ENCODE measurements around the gene AXIN1. TPM values are rescaled to one million over a fixed set of nuclear protein-coding genes. Genes with fewer than 3 reads are reported as not detected.
"Not testable (repeated sequence)": the region's sequence is repeated elsewhere in the genome, so short reads cannot be mapped to it uniquely, and the experiment has no call there.

The AXIN1 gene
- total RNA-seq, 1 donor from 2014 or later = 28.2 TPM

DNA sequence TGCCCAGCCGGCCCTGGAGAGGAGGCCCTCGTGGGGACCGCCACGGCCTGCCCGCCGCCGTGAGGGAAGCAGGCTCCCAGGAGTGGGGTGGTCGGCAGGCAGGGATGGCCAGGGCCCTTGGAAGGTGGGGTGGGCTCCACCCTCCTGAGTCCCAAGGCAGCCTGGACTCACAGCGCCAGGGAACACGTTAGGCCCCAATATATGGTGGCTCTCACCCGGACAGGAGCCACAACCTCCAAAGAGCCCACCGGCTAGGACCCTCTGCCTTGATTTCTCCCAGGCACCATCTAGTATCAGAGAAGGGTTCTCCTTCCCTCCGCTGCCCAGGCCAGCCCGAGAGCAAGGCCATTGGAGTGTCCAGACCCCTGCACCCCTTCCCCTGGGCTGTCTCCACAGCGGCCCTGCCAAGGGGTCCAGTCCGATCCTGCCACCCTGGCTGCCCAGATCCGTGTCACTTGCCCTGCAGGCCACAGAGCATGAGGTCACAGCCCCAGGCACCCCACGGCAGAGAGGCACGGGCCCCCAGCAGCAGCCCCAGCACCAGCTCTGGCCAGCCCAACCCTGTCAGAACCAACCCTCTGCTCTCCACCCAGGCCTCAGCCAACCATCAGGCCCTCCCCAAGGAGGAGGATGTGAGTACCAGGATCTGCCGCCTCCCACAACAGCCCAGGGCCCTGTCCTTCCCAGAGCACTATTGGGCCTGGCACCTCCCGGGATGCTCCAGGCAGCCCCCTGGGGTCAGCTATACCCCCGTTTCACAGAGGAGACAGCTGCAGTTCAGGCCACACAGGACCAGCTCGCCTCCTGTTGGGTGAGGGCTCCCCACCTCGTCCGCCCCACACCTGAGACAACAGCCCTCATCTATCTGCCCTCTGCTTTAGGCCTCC, 1.1 kb upstream of the AXIN1 start:
- no peak for DNase-seq

DNA sequence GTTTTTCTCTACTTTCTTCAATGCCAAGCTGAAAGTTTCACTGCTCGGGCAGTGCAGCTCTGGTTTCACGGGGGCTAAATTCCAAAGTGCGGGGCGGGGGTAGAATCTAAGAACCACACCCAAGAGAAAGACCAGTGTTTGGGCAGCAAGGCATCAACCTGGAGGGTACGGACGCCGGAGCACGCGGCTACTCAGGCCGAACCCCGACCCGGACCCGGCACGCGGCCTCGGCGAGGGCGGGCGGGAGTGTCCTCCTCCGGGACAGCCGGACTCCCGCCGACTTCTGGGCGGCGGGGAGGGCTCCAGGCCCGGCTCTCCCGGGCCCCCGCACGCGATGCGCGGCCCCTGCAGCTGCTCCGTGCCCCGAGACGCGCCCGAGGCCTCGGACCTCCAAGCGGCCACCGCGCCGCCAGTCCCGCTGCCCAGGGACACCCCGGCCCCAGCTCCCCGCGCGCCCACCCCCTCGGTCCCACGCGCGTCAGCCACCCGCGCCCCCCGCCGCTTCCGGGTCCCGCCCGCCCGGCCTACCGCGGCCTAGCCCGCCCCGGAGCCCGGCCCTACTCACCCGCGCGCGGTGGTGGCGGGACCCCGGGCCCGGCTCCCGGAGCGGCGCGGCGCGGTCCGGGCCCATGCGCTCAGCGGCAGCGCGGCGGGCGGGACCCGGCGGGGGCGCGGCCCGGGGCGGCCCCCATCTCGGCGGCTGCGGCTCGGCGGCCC, 561 bp downstream of the AXIN1 start:
- peak; percentile 17 for DNase-seq

DNA sequence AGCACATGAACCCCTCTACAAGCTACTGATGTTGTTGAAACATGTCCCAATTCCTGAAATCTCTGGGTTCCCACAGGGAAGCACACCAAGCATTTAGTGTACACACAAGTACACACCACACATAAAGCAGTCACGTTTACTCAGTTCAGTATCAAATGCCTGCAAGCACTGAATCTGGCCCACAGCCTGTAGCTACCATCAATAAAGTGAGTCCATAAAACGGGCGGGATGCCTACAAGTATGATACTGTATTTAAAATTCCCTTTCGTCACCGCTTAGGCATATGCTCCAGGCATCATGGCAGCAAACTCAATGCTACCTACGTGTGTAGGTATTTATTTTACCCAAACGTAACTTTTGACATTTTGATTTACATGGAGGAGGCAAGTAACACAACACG, 2.3 kb downstream of the AXIN1 start:
- no peak for DNase-seq

DNA sequence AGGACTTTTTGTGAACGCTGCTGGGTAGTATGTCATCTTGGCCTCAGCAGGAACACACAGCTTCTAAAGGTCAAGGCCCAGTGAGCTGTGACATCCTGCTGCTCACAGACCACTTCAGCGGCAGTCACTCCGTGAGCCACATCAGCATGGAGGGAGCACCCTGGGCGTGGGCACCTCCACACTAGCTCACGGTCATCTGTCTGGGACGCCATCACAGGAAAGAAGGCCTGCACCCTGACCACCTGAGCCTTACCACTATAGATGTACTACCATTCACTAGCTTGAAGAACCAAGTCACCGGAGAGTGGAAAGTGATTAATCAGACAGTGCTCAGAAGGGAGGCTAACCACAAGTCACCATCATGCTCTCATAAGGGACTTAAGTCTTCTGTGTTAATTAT, 3.3 kb downstream of the AXIN1 start:
- no peak for DNase-seq

DNA sequence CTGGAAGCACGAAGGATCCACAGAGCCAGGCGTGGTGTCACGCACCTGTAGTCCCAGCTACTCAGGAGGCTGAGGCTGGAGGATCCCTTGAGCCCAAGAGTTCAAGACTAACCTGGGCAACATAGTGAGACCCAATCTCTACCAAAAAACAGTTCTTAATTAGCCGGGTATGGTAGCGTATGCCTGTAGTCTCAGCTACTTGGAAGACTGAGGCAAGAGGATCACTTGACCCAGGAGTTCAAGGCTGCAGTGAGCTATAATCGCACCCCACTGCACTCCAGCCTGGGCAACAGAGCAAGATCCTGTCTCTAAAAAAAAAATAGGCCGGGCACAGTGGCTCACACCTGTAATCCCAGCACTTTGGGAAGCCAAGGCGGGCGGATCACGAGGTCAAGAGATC, 4.0 kb downstream of the AXIN1 start:
- not testable (repeated sequence) for DNase-seq

DNA sequence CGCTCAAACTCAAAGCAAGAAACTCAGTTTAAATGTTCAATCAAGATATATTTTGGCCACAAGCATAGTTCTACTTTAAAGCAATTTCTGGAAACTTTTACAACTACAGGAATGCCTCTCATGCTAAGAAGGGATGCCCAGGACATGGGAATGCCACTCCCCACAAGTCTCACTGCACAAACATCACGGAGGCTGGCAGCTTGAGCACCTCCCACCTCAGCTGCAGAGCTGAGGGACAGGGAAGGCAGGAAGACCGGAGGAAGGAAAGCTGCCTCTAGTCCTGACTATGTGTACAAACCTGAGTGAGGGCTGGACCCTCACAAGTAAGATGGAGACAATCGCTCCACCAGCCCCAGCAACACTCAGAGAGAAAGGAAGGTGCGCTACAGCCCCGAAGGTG, 5.3 kb downstream of the AXIN1 start:
- no peak for DNase-seq

DNA sequence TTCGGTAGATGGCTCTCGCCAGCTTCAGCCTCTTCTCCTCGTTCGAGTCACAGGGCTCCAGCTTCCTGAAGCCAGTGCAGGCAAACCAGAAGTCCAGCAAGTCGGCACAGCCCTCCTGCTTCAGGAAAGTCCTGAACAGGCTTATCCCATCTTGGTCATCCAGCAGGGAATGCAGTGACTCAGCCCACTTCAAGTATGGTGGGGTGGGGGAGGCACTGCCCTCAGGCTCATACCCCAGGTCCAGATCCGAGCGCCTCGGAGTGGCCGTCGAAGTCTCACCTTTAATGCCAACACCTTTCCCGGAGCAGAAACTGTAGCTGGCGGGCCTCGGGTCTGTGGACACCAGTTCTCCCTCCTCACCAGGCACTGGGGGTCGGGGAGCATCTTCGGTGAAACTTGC, 5.9 kb downstream of the AXIN1 start:
- peak; percentile 40 for DNase-seq

DNA sequence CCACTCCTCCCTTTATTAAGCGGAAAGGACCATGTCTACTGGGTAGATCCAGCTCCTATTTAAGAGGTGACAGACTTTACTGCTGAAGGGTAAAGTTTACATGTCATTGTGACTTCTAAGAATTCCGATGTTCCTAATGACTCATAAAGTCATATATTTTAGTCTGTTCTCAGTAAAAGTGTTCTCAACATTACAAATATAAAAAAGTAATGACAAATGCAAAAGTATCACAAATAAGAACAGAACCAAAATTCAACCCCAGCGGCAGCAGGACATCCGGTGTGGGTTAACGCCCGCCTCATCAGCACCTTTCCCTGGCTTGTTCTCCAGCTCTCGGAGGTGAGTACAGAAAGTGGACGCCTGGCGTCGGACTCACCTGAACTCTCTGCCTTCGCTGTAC, 6.8 kb downstream of the AXIN1 start:
- no peak for DNase-seq

DNA sequence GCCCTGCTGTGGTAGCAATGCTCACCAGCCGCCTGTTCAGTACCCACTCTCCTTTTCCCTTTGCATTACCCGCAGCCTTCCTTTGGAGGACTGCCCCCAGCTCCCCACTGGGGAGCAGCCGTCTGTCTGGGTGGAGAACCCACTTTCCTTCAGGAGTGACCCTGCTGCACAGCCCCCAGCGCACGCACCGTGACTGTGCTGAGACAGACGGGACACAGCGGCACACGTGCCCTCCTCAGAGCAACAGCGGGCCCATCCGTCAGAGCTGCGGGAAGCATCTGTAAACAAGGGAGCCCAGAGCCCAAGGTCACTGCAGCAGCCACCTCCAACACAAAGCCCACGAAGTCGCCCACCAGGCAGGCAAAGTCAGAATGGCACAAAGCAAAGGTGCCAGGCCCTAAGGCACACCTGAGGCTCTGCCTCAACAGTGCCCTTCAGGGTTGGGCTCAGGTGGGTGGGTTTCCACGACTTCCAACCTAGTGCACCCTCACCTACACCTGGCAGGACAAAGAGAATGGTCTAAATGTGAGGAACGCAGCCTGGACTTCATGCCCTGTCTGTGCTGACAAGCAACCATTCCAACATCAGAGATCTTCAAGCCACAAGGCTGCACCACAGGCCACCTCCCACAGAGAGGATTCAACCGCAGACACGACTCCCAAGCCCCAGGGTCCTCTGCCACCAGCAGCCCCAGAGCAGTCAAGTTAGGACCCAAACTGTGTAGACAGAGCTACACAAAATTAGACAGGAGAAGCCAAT, 9.9 kb downstream of the AXIN1 start:
- no peak for DNase-seq

DNA sequence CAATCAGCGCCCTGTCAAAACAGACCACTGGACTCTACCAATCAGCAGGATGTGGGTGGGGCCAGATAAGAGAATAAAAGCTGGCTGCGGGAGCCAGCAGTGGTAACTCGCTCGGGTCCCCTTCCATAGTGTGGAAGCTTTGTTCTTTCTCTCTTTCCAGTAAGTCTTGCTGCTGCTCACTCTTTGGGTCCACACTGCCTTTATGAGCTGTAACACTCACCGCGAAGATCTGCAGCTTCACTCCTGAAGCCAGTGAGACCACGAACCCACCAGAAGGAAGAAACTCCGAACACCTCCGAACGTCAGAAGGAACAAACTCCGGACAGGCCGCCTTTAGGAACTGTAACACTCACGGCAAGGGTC, 10.6 kb downstream of the AXIN1 start:
- DNase-seq = not testable (repeated sequence)

DNA sequence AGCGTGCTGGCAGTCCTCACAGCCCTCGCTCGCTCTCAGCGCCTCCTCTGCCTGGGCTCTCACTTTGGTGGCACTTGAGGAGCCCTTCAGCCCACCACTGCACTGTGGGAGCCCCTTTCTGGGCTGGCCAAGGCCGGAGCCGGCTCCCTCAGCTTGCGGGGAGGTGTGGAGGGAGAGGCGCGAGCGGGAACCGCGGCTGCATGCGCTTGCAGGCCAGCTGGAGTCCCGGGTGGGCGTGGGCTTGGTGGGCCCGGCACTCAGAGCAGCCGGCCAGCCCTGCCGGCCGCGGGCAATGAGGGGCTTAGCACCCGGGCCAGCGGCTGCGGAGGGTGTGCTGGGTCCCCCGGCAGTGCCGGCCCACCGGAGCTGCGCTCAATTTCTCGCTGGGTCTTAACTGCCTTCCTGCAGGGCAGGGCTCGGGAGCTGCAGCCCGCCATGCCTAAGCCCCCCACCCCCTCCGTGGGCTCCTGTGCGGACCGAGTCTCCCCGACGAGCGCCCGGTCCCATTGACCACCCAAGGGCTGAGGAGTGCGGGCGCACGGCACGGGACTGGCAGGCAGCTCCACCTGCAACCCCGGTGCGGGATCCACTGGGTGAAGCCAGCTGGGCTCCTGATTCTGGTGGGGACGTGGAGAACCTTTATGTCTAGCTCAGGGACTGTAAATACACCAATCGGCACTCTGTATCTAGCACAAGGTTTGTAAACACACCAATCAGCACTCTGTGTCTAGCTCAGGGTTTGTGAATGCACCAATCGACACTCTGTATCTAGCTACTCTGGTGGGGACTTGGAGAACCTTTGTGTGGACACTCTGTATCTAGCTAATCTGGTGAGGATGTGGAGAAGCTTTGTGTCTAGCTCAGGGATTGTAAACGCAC, 11.2 kb downstream of the AXIN1 start:
- not testable (repeated sequence) for DNase-seq

DNA sequence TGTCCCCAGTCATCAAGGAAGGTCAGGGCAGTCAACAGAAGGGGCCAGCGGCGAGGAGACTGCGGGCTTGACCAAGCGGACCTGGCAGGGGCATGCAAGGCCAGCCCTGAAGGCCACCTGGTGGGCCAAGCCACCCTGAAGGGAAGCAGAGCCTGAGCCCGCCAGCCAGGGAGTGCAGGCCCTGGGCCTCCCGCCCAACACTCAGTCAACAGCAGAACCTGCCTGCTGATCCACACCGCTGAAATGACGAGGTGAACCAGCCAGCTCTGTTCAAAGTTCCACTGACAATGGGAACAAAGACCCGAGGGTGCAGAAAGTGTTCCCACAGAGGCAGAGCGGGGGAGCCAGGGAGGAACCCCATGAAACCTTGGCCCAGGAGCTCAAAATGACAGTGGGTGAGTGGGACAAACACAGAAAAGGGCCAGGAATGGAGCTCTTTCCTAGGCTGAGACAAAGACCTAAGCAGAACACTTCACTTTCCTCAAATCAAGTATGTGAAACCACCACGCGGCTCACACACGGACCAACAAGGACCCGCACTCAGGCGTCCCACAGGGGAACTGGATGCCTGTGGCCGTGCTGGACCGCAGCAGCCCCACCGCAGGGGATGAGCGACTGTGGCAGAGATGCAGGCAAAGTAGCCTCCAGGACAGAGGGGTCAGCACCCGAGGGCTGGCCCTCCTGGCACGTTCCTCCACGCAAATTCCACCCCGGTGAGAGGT, 12.0 kb downstream of the AXIN1 start:
- no peak for DNase-seq

DNA sequence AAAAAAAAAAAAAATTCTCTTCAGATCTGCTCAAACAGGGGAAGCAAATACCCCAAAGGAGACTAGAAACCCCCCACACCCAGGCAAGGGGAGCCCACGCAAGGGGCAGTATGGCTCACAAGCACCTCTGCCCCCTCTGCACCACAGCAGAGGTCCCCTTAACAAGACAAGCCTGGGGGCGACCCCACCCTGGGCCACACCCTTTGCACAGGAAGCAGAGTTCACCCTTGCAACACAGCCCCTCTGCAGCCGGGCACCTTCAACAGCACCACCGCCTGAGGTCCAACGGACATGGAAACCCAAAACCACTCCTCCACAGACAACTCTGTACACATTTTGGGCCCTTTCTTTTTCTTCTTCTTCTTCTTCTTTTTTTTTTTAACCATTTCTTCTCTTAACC, 12.8 kb downstream of the AXIN1 start:
- DNase-seq = no peak

DNA sequence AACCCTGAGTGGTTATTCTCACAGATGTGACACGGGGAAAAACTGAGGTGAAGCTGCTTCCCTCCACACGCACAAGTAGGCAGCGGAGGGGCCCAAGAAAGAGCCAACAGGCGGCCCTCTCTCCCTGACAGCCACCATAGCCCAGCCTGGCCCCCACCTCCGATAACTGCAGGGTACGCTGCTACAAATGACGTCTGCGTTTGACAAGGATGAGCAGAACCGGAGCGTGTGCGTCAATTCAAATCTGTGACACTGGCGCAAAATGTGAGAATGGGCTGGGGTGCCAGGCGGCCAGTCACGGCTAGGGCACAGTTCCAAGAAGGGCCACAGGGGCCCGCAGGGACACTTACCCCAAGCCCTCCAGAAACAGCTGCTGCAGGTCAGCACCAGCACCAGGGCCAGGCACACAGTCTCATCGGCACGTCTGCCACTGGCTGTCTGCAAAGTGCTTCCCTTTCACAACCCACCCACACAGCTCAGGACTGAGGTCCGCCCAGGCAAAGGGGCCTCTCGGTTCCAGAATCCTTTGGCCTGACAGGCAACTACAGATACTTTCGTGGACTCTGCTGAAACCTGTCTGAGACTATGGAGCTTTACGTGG, 14.4 kb downstream of the AXIN1 start:
- no peak for DNase-seq

DNA sequence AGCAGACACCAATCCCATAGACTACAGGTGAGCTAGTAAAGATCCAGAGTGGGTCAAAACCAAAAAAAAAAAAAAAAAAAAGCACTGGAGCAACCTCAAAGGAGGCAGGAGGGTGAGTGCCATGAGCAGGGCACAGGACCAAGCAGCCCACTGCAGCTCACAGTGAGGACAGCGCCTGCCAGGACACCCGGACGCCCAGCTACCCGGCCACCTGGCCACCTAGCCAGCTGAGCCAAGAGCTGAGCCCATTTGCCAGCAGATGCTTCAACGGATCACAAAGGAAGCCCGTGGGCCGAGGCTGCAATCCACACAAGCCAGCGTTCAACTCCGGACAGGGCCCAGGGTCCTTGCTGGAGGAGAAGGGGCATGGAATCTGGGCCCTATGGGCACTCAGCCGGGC, 15.1 kb downstream of the AXIN1 start:
- DNase-seq = no peak

DNA sequence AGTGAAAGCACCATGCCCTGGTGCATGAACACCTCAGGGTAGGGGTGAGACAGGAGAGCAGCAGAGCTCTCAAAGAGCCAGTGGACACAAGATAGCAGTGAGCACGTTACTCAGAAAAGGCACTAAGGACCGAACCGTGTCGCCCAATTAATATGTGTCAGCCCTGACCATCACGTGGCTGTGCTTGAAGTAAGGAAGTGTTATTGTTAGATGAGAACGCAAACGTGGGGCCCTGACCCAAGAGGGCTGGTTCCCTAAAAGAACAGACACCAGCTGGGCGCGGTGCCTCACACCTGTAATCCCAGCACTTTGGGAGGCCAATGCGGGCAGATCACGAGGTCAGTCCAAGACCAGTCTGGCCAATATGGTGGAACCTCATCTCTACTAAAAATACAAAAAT, 16.3 kb downstream of the AXIN1 start:
- no peak for DNase-seq

DNA sequence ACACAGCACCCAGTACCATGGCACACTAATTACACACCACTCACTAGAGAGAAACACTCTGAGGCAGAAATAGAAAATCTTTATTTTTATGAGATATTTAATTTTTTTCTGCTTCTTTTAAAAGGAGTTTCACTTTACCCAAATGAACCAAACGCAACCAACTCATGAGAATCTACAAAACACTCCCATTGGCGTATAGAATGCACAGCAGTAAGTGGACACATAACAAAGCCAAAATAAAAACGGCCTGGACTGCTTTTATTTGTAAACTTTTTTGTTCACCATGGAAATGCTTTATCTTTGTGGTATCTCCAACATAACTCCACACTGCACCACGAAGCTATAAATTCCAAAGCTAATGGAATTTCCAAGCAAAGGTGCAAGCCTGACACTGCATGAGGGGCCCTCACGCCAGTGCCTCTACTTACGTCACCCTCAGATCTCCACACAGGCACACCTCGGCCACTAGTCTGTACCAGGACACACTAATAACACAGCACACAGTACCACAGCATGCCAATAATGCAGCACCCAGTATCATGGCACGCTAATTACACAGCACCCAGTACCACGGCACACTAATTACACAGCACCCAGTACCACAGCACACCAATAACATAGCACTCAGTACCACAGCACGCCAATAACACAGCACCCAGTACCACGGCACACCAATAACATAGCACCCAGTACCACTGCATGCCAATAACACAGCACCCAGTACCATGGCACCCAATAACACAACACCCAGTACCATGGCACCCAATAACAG, 17.5 kb downstream of the AXIN1 start:
- not testable (repeated sequence) for DNase-seq

DNA sequence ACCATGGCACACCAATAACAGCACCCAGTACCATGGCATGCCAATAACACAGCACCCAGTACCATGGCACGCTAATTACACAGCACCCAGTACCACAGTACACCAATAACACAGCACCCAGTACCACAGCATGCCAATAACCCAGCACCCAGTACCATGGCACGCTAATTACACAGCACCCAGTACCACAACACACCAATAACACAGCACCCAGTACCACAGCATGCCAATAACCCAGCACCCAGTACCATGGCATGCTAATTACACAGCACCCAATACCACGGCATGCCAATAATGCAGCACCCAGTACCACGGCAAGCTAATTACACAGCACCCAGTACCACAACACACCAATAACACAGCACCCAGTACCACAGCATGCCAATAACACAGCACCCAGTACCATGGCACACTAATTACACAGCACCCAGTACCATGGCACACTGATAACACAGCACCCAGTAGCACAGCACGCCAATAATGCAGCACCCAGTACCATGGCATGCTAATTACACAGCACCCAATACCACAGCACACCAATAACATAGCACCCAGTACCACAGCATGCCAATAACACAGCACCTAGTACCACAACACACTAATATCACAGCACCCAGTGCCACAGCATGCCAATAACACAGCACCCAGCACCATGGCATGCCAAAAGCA, 18.2 kb downstream of the AXIN1 start:
- DNase-seq = not testable (repeated sequence)

DNA sequence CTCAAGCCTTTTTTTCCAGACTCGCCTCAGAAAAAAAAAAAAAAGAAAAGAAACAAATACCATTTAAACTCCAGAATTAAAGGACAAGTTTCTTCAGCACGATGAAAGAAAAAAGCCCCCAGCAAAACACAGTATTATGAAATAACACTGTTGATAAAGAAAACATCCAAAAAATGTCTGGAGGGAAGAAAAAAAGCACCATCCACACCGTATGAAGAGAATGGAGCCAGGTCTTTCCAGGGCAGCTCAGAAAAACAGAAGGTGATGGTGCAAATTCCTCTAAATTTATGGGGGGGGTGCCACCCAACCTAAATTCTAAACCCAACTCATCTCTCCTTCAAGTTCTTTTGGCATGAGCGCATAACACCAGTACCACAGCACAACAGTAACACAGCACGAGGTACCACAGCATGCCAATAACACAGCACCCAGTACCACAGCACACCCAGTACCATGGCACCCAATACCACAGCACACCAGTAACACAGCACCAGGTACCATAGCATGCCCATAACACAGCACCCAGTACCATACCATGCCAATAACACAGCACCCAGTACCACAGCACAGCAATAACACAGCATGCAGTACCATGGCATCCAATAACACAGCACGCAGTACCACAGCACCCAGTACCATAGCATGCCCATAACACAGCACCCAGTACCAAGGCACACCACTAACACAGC, 19.0 kb downstream of the AXIN1 start:
- no peak for DNase-seq
